Ovary (tissue), 3 donors: ENCODE measurements around the gene GNA12.
A peak's percentile ranks its signal among the peaks of the same experiment; 100 is the strongest.

ENCODE experiments used
- EP300 ChIP-seq: sonication (generic); formaldehyde crosslinking; IDR thresholded peaks from one replicate; pipeline ENCODE4 v1.6.1; 2017; ENCODE audit warnings: antibody characterized with exemption
- POLR2A ChIP-seq: fragments of 450-650 bp; IDR thresholded peaks from one replicate; pipeline ENCODE4 v1.6.1; 2017; ENCODE audit warnings: antibody characterized with exemption, mild to moderate bottlenecking, moderate library complexity
- TF ChIP-seq, protein P1 (sequence below), 3 donors: fragments of 450-650 bp in 2 of 3; fragments of 200-600 bp in 1 of 3; IDR thresholded peaks; one replicate each; pipeline versions ENCODE4 v1.5.1 to v1.8.0; 2016 to 2022; ENCODE audit warnings: antibody characterized with exemption in 3 of 3, mild to moderate bottlenecking in 1 of 3
- donor health status: DM: no; HTN: no; CAD: no.

DNA sequence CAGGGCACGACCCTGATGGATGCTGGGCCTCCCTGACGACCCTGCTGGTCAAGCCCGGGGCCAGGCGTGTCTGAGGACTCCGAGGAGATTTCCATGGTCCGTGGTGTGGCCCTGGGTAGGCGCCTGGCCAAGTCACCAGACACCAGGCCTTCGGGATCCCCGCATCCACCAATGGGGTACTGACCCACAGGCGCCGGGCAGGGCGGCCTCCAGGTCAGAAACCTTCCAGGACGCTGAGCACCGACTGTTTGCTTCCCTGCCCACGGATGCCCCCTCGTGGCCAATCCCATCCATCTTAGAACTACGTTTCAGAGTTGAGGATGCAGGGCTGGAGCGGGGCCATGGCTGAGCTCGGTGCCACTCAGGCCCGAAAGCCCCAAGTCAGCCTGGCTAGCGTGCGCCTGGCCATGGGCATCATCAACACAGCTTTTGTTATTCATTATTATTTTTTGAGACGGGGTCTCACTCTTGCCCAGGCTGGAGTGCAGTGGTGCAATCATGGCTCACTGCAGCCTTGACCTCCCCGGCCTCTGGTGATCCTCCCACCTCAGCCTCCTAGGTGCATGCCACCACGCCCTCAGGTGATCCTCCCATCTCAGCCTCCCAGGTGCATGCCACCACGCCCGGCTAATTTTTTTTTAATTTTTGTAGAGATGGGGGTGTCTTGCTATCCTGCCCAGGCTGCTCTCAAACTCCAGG, 163.2 kb downstream of the GNA12 start:
- TF ChIP-seq, protein P1, sequence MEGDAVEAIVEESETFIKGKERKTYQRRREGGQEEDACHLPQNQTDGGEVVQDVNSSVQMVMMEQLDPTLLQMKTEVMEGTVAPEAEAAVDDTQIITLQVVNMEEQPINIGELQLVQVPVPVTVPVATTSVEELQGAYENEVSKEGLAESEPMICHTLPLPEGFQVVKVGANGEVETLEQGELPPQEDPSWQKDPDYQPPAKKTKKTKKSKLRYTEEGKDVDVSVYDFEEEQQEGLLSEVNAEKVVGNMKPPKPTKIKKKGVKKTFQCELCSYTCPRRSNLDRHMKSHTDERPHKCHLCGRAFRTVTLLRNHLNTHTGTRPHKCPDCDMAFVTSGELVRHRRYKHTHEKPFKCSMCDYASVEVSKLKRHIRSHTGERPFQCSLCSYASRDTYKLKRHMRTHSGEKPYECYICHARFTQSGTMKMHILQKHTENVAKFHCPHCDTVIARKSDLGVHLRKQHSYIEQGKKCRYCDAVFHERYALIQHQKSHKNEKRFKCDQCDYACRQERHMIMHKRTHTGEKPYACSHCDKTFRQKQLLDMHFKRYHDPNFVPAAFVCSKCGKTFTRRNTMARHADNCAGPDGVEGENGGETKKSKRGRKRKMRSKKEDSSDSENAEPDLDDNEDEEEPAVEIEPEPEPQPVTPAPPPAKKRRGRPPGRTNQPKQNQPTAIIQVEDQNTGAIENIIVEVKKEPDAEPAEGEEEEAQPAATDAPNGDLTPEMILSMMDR (IDR thresholded peaks at IDR 0.05), result peak; percentile 47 to 61 (median 57)
- no peak for TF ChIP-seq POLR2A
- TF ChIP-seq EP300, result no peak
